GM19452 (cell line): ENCODE data around the gene TMEM101.
"Not testable (repeated sequence)": the region's sequence is repeated elsewhere in the genome, so short reads cannot be mapped to it uniquely, and the experiment has no call there.

ENCODE experiments used
- ATAC-seq: cut with Tn5 transposase; IDR thresholded peaks from one replicate; pipeline ENCODE4 v1.9.1; 2021; ENCODE audit not compliant: unreplicated experiment

The TMEM101 gene

DNA sequence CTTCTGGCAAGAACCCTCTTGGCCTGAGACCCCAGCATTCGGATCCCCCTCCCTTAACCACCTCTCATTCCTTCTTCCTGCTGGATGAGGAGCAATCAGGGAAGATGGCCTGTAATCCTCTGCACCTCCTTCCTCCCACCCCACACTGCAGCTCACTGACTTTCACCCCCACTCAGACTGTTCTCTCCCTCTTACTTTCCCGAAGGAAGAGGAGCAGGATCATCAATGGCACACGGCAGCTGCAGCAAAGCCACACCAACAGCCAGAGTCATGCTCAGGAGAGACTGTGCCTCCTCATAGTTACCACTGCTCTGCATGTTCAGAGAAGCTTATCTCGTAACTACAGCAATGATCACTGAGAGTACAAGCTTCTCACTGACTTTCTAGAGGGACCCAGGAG lies 10.1 kb upstream of the TMEM101 start:
- no peak for ATAC-seq

DNA sequence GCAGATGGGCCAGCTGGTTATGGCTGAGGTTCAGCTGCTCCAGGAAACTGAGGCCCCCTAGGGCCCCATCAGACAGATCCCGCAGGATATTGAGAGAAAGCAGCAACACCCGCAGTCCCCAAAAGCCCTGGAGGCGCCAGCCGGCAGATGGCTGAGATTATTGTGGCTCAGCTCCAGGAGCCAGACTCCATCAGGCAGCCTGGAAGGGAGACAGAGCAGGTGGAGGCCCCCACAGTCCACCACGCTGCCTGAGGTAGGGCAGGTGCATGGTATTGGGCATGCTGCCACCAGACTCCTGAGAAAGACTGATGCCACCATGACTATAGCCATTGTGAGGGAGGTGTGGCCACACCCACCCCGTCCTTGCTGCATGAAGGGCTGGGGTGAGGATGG lies 9.5 kb upstream of the TMEM101 start:
- no peak for ATAC-seq

DNA sequence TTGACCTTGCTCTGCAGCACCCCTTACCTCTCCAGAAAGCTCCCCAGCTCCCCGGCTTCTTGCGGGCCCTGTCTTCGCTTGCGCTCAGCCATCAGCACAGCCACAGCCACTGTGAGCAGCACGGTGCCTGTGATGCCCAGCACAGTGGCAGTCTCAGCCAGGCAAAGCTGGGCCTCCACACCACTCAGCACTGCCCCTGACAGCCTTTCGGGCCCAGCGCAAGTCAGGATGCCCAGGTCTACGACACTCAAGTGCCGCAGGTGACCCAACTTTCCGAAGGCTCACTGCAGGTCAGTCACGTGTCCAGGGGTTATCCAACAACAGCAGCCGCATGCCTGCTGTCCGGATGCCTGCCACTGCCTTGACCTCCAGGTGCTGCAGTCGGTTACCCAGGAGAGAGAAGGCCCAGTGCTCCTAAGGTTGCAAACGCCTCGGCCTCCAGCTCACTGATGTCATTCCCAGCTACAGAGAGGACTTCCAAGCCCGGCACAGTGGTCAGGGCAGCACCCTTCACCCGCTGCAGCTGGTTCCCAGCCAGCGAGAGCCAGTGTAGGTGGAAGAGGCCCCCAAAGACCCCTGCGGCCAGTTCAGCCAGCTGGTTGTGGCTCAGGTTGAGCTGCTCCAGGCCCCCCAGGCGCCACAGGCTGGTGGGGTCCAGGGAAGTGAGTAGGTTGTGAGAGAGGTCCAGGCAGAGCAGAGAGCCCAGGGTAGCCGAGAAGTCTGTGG lies 8.9 kb upstream of the TMEM101 start:
- no peak for ATAC-seq

DNA sequence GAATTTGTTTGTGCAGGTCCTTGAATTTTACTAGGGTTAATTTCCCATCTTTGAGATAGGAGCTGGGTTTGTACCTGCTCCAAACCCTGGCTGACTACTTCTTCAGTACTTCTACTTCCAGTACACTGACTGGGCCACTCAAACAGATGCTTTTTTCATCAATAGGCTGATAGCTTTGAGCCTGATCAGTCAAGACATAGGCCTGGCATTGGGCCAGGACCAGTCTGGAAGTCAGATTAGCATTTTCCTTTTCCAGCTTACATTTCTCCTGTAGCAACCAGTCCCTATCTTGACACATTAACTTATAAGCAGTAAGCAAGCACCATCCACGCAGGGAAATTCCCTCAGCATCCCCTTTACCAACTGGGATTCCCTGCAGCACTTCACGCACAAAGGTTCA lies 7.5 kb upstream of the TMEM101 start:
- no peak for ATAC-seq

DNA sequence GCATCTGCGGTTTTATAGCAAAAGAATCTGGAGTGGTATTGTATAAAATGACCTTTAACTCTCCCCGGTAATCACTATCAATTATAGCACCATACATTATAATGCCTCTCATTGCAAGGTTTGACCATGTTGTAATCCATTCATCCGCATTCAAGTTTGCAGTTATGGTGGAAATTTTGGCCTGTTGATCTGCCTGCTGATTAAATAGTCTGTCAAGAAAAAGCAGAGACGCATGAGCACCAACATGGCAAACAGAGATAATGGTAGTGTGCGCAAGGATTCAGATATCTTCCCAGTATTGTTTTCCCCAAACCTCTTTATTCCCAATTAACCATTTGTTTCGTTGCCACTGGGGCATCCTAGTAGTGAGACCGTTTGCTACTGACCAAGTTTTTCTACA lies 6.5 kb upstream of the TMEM101 start:
- not testable (repeated sequence) for ATAC-seq

DNA sequence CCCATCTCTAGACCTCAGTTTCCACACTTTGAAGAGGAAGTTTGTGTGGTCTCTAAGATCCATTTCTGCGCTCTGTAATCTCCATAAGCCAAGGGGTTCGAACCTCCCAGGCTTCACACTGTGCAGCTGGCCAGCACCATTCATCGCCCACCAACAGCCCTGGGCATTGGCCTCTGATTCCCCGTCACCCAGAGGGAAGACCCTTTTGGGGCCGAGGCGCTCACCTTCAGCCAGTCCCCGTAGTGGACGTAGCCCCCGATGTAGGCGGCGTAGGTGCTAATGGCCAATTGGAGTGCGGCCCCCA lies 678 bp downstream of the TMEM101 start:
- ATAC-seq, result no peak

DNA sequence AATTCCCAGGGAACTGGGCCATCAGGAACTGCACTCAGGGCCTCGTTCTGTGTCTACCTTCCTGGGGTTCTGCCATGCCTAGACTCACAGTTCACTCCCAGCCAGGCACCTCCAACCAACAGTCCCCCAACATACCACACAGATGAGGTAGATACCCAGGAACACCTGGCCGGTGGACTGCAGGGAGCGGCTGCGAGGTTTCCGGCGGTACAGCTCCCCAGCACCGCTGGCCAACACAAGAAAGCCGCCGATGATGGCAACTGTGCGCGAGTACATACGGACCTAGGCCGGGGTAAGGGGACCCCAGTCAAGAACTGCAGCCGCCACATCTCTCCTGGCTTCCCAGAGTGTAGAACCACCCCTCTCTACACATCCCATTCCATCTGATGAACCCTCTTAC lies 1.9 kb downstream of the TMEM101 start:
- ATAC-seq, result no peak

DNA sequence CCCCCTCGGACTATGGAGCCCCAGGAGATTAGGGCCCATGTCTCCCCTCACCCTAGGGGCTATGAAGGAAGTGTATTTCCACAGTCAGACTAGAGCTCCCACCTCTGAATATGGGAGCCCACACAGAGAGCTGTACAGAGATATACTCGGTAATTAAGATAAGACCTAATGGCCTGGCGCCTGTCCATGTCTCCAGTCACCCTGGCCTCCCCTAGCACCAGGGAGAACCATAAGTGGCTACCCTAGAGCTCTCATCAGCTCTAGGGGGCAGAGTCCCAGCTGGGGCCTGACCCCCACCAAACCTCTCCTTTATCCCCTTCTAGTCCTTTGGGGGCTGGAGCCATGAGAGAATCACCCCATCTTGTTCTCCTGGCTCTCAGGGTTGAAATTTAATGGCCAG lies 2.4 kb downstream of the TMEM101 start:
- no peak for ATAC-seq

DNA sequence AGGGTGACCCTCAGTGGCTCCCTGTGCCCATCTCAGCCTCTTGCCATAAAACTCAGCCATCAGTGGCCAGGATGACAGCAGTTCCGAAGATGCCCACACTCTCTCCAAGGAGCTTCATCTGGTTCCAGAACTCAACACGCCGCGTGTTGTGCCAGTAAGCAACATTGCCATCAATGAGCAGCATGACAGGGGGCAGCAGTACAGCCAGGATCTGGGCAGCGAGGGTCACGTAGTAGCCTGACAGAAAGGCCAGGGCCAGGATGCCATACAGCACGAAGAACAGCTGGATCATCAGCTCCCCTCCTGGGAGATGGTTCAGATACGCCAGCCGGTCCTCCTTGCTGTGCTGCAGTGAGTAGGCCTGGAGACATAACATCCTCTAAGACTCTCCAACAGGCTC lies 2.9 kb downstream of the TMEM101 start:
- ATAC-seq, result no peak

DNA sequence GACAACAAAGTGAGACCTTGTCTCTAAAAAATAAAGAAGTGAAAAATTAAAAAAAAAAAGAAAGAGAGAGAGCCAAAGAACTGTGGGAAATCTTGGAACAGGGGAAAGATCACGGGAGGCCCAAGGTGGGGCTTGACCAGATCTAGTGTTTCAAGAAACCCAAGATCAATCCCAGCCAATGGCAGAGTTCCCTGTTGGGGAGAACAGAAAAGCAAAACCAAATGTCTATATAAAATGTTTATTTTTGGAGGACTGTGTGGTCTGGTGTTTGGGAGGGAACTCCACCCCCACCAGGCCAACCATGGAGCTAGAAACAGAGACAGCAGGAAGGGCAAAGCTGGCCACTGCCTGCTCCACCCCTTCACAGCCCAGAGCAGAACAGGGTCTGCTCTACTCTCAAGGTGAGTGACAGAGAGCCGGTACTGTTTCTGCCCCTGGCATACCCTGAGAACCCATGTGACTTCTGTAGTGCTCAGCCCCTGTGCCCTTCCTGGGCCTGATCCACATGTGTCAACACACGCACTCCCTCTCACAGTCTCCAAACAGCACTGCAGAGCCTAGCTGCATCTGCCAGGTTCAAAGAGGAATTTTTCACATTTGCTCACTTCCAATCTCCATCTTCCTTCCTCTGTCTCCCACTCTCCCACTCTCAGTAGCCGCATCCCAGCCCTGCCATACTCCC lies 3.7 kb downstream of the TMEM101 start:
- no peak for ATAC-seq

DNA sequence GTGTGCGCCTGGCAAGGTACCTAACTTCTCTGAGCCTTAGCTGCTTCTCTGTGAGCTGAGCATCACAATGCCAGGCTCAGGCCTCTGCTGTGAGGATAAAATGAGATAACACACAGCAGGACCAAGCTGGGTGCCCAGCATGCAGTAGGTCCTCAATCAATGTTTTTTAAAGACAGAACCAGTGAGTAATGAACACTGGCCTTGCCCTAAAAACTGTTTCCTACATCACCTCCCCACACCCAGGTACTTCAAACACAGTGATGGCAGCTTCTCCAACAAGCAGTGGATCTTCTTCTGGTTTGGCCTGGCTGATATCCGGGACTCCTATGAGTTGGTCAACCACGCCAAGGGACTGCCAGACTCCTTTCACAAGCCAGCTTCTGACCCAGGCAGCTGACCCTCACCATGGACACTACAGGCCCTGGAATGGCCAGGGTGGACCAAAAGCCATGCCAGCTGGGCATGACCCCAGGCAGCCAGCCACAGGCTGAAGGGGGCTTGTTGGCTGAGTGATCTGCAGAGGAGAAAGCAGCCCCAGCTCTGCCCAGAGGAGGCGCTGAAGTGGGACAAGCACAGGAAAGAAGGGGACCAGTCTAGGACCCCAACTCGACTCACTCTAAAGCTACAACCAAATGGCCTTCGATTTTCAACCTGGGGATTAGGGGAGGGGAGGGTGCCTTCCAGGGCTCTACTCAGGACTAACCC lies 6.4 kb downstream of the TMEM101 start:
- ATAC-seq, result no peak

DNA sequence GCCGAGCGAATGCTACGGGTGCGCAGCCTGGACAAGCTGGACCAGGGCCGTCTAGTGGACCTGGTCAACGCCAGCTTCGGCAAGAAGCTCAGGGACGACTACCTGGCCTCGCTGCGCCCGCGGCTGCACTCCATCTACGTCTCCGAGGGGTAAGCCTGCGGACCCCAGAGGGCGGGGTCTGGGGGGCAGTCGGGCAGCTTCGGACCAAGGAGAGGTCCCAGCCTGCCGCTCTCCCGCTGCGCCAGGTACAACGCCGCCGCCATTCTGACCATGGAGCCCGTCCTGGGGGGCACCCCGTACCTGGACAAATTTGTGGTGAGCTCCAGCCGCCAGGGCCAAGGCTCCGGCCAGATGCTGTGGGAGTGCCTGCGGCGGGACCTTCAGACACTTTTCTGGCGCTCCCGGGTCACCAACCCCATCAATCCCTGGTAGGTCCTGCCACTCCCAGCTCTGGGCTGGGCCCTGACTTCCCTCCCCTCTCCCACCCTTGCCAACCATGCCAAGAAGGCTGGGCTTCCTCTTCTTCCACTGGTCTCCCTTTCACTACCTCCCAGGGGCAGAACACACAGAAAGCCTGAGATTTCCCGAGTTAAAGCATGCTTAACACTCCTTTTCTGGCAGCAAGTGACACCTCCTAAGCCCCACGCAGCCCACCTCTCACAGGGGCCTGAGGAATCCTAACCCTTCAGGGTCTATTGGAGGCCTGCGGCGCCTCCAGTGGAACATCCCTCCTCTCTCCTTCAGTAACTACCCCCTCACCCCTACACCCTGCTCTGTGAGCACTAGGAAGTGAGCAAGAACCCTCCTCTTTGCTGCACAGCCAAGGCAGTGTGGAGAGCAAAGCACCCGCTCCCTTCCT lies 7.2 kb downstream of the TMEM101 start:
- no peak for ATAC-seq

DNA sequence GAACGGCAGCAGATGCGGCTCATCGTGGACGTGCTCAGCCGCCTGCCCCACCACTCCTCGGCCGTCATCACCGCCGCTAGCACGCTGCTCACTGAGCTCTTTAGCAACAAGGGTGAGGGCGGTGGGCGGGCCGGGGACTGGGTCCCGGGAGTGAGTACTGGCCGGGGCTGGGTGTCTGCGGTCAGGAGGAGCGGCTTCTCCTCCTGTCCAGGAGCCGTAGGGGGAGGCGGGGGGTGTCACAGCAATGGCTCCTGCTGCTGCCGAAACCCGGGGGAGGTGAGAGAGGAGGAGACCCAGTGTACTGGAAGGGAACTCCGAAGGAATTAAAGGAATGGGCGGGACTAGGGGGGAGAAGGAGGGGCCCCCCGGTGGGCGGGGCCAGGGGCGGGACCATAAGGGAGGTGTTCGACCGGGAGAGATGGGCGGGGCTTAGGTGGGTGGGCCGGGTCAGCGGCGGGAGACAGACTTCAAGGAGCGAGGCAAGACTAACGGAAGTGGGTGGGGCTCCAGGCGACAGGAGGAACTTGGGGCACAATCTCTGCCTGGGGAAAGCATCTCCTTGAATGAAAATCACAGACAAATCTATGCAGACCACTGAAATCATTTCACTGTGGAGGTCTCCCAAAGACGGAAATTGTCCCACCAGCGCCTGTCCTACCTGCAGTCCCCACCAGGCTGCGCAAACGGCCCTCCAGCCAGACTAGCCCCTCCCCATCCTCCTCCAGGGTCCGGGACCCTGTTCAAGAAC lies 8.0 kb downstream of the TMEM101 start:
- no peak for ATAC-seq

DNA sequence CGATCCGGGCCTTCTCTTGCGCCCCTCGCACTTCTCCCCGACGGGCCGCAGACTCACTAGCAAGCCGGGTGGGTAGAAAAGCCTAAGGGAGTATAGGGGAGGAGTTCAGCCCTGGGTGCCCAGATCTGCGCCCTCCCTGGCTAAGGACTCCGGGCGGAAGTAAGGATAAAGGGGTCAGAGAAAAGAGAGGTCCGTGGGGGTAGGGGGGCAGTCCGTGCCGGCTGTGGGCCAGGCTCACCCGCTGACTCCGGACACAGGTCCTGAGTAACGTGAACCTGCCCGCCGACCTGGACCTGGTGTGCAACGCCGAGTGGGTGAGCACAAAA lies 8.5 kb downstream of the TMEM101 start:
- ATAC-seq, result no peak

DNA sequence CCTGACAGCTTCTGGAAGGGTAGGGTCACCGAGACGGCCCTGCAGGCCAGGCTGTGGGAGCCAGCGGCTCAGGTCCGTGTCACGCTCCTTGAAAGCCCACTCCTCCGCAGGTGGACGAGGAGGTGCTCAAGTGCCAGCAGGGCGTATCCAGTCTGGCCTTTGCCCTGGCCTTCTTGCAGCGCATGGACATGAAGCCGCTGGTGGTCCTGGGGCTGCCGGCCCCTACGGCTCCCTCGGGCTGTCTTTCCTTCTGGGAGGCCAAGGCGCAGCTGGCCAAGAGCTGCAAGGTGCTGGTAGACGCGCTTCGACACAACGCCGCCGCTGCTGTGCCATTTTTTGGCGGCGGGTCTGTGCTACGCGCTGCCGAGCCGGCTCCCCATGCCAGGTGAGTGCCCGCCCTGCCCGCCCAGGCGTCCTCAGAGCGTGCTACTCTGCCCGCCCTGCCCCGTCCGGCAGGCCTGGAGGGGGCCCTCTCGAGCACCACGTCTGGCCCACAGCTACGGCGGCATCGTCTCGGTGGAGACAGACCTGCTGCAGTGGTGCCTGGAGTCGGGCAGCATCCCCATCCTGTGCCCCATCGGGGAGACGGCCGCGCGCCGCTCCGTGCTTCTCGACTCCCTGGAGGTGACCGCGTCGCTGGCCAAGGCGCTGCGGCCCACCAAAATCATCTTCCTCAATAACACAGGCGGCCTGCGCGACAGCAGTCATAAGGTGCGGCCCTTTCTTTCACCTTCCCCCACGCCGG lies 9.1 kb downstream of the TMEM101 start:
- no peak for ATAC-seq

DNA sequence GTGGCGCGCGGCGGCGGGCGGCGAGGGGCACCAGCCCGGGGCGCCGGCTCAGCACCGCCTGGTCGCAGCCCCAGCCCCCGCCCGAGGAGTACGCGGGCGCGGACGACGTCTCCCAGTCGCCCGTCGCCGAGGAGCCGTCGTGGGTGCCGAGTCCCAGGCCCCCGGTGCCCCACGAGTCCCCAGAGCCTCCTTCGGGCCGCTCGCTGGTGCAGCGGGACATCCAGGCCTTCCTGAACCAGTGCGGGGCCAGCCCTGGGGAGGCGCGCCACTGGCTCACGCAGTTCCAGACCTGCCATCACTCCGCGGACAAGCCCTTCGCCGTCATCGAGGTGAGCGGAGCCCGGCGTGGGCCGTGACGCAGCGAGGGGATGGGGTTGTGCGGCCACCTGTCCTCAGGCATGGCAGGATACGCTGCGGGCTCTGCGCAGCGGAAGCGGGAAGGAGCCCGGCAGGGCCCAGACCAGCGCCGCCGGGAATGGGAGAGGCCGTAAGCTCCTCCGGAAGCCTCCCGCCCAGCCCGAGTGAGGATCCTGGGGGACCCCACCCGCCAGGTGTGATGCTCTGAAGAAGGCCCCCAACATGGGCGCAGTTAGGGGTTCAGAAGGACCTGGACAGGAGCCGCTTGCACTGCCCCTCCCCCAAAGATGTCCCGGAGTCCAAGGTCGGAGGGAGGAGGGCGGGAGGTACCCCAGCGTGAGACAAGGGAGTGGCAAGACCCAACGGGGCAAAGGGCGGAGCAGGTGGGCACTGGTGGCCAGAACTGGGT lies 9.8 kb downstream of the TMEM101 start:
- no peak for ATAC-seq

DNA sequence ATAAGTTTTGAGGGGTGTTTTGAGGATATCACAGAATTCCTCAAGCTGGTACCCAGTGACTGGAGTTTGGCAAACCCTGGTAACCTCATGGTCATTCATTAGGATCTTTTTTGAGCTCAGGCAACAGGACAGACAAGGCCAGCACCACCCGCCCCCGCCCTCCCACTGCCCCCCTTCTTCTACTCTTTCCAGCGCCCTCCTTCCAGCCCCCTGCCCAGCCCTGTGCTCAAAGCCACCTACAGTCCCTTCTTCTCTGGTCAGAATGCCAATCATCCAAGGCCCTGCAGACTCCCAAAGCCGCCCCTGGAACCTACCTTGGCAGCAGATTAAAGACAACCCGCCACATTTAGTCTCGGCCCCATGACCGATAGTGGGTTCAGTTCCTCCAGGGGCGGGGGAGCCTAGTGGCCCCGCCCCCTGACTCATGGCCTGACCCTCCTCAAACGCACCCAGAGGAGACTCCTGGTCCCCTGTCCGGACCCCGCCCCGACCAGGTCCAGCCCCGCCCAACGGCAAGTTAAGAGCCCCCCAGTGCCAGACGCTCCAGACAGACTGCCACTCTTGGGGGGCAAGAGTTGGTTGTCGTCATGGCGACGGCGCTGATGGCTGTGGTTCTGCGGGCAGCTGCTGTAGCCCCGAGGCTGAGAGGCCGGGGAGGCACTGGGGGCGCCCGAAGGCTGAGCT lies 10.5 kb downstream of the TMEM101 start, which contains the start of gene NAGS:
NAGS (plus strand) TSS at position 546 of the 684 bp plus-strand sequence; CDS start at position 588, 42 bp downstream.
- no peak for ATAC-seq

DNA sequence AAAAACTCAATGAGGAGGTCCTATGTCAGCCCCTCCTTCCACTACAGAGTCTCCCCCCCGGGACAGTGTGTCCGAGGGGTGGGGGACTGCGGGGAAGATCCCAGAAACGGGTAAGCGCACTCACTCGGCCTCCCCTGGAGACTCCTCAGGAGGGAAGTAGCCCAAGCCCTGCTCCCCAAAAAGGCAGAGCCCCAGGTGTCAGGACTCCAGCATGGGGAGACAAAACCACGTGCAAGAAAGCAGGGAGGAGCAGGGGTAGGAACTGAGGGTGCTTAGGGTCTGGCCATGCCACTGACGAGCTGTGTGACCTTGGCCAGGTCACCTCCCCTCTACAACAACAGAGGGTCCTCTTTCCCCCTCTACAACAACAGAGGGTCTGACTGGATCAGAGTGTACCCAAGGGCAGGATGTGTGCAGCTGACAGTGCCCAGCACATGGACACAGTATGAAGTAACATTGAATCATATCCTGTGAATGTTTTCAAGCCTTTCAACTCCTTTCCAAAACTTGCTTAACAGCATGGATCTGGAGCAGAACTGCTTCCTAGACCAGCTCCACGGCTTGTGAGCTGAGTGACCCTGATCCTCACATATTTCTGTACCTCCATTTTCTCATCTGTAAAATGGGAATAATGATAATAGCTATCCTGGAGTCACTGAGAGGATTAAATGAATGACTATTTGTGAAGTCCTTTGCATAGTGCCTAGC lies 12.5 kb downstream of the TMEM101 start:
- no peak for ATAC-seq
